ENCODE measurements around the gene MSI2.

Gene MSI2

GRCh38 chr17:57384219-57384618 is 127.9 kb downstream of the MSI2 start:
- 0 out of 2 replicates have a peak, but pooled peaks cover 2% of the 10 kb centered on the region for H3K36me3 ChIP-seq (ENCODE audit: insufficient read depth, low read length)
- H3K9ac ChIP-seq (ENCODE audit: low read depth, low read length) = no peak overlapping the region
- H3K9me3 ChIP-seq (ENCODE audit: control insufficient read depth, insufficient read depth, low read length) = peaks cover 6% of the 10 kb centered on the region
- H3K4me1 ChIP-seq (ENCODE audit: insufficient read depth, low read length) = peaks cover 12% of the 10 kb centered on the region

- H3K36me3 ChIP-seq (ENCODE audit: insufficient read depth, low read length) = 0 out of 2 replicates have a peak, but pooled peaks cover 2% of the 10 kb centered on the region
- peaks cover 6% of the 10 kb centered on the region for H3K9me3 ChIP-seq (ENCODE audit: control insufficient read depth, insufficient read depth, low read length)
- no peak overlapping the region for H3K9ac ChIP-seq (ENCODE audit: low read depth, low read length)
Measured at GRCh38 chr17:57385975-57386374, 129.7 kb downstream of the MSI2 start.

GRCh38 chr17:57387575-57387974 is 131.3 kb downstream of the MSI2 start:
- Histone ChIP-seq H3K36me3 (ENCODE audit: insufficient read depth, low read length) (0 out of 2 replicates have a peak, but pooled peaks cover 2% of the 10 kb centered on the region), H3K9ac (ENCODE audit: low read depth, low read length) (no peak overlapping the region), H3K9me3 (ENCODE audit: control insufficient read depth, insufficient read depth, low read length) (peaks cover 6% of the 10 kb centered on the region), H3K4me1 (ENCODE audit: insufficient read depth, low read length) (peaks cover 13% of the 10 kb centered on the region)

More at GRCh38 chr17:57385975-57386374, 129.7 kb downstream of the MSI2 start:
- H3K4me1 ChIP-seq (ENCODE audit: insufficient read depth, low read length) = peaks cover 7% of the 10 kb centered on the region

GRCh38 chr17:57388131-57388725 is 131.9 kb downstream of the MSI2 start:
- 0 out of 2 replicates have a peak, but pooled peaks cover 2% of the 10 kb centered on the region for H3K36me3 ChIP-seq (ENCODE audit: insufficient read depth, low read length)

GRCh38 chr17:57389473-57389872 is 133.2 kb downstream of the MSI2 start:
- Histone ChIP-seq H3K9ac (ENCODE audit: low read depth, low read length) (no peak overlapping the region), H3K36me3 (ENCODE audit: insufficient read depth, low read length) (0 out of 2 replicates have a peak, but pooled peaks cover 2% of the 10 kb centered on the region), H3K9me3 (ENCODE audit: control insufficient read depth, insufficient read depth, low read length) (peaks cover 13% of the 10 kb centered on the region), H3K4me1 (ENCODE audit: insufficient read depth, low read length) (peaks cover 13% of the 10 kb centered on the region)

More at GRCh38 chr17:57388131-57388725, 131.9 kb downstream of the MSI2 start:
- no peak overlapping the region for H3K9ac ChIP-seq (ENCODE audit: low read depth, low read length)
- H3K9me3 ChIP-seq (ENCODE audit: control insufficient read depth, insufficient read depth, low read length) = peaks cover 11% of the 10 kb centered on the region
- peaks cover 13% of the 10 kb centered on the region for H3K4me1 ChIP-seq (ENCODE audit: insufficient read depth, low read length)

GRCh38 chr17:57391076-57391825 is 134.9 kb downstream of the MSI2 start:
- Histone ChIP-seq H3K9ac (ENCODE audit: low read depth, low read length) (no peak overlapping the region), H3K36me3 (ENCODE audit: insufficient read depth, low read length) (no peaks in the 10 kb centered on the region), H3K9me3 (ENCODE audit: control insufficient read depth, insufficient read depth, low read length) (peaks cover 13% of the 10 kb centered on the region), H3K4me1 (ENCODE audit: insufficient read depth, low read length) (peaks cover 20% of the 10 kb centered on the region)

- Histone ChIP-seq H3K9me3 (ENCODE audit: control insufficient read depth, insufficient read depth, low read length) (peaks cover 13% of the 10 kb centered on the region), H3K36me3 (ENCODE audit: insufficient read depth, low read length) (no peaks in the 10 kb centered on the region), H3K4me1 (ENCODE audit: insufficient read depth, low read length) (peaks cover 27% of the 10 kb centered on the region), H3K9ac (ENCODE audit: low read depth, low read length) (no peak overlapping the region)
Measured at GRCh38 chr17:57391857-57392471, 135.6 kb downstream of the MSI2 start.

GRCh38 chr17:57393368-57393767 is 137.0 kb downstream of the MSI2 start:
- Histone ChIP-seq H3K9me3 (ENCODE audit: control insufficient read depth, insufficient read depth, low read length) (peaks cover 7% of the 10 kb centered on the region; the same call in 1 of the 2 replicates), H3K4me1 (ENCODE audit: insufficient read depth, low read length) (peaks cover 27% of the 10 kb centered on the region), H3K9ac (ENCODE audit: low read depth, low read length) (no peak overlapping the region), H3K36me3 (ENCODE audit: insufficient read depth, low read length) (no peaks in the 10 kb centered on the region)

GRCh38 chr17:57394375-57394774 is 138.1 kb downstream of the MSI2 start:
- peaks cover 7% of the 10 kb centered on the region; the same call in 1 of the 2 replicates for H3K9me3 ChIP-seq (ENCODE audit: control insufficient read depth, insufficient read depth, low read length)
- no peaks in the 10 kb centered on the region for H3K36me3 ChIP-seq (ENCODE audit: insufficient read depth, low read length)
- peaks cover 27% of the 10 kb centered on the region for H3K4me1 ChIP-seq (ENCODE audit: insufficient read depth, low read length)
- no peak overlapping the region for H3K9ac ChIP-seq (ENCODE audit: low read depth, low read length)

GRCh38 chr17:57395721-57396321 is 139.5 kb downstream of the MSI2 start:
- Histone ChIP-seq H3K4me1 (ENCODE audit: insufficient read depth, low read length) (peaks cover 21% of the 10 kb centered on the region), H3K9ac (ENCODE audit: low read depth, low read length) (no peak overlapping the region), H3K36me3 (ENCODE audit: insufficient read depth, low read length) (no peaks in the 10 kb centered on the region), H3K9me3 (ENCODE audit: control insufficient read depth, insufficient read depth, low read length) (peaks cover 7% of the 10 kb centered on the region; the same call in 1 of the 2 replicates)

- peaks cover 14% of the 10 kb centered on the region for H3K4me1 ChIP-seq (ENCODE audit: insufficient read depth, low read length)
- no peaks in the 10 kb centered on the region for H3K36me3 ChIP-seq (ENCODE audit: insufficient read depth, low read length)
- no peak overlapping the region for H3K9ac ChIP-seq (ENCODE audit: low read depth, low read length)
- peaks cover 7% of the 10 kb centered on the region; the same call in 1 of the 2 replicates for H3K9me3 ChIP-seq (ENCODE audit: control insufficient read depth, insufficient read depth, low read length)
Measured at GRCh38 chr17:57396511-57396921, 140.2 kb downstream of the MSI2 start.

GRCh38 chr17:57397402-57397801 is 141.1 kb downstream of the MSI2 start:
- Histone ChIP-seq H3K4me1 (ENCODE audit: insufficient read depth, low read length) (peaks cover 14% of the 10 kb centered on the region), H3K9me3 (ENCODE audit: control insufficient read depth, insufficient read depth, low read length) (peaks cover 7% of the 10 kb centered on the region; the same call in 1 of the 2 replicates), H3K9ac (ENCODE audit: low read depth, low read length) (no peak overlapping the region), H3K36me3 (ENCODE audit: insufficient read depth, low read length) (no peaks in the 10 kb centered on the region)

- Histone ChIP-seq H3K9ac (ENCODE audit: low read depth, low read length) (no peak overlapping the region), H3K9me3 (ENCODE audit: control insufficient read depth, insufficient read depth, low read length) (no peaks in the 10 kb centered on the region), H3K36me3 (ENCODE audit: insufficient read depth, low read length) (no peaks in the 10 kb centered on the region), H3K4me1 (ENCODE audit: insufficient read depth, low read length) (peaks cover 14% of the 10 kb centered on the region)
Measured at GRCh38 chr17:57399690-57400089, 143.4 kb downstream of the MSI2 start.

- Histone ChIP-seq H3K9me3 (ENCODE audit: control insufficient read depth, insufficient read depth, low read length) (no peaks in the 10 kb centered on the region), H3K4me1 (ENCODE audit: insufficient read depth, low read length) (peaks cover 13% of the 10 kb centered on the region), H3K9ac (ENCODE audit: low read depth, low read length) (no peak overlapping the region), H3K36me3 (ENCODE audit: insufficient read depth, low read length) (no peaks in the 10 kb centered on the region)
Measured at GRCh38 chr17:57400648-57401047, 144.3 kb downstream of the MSI2 start.
